AG09309 (cell line): Measurements from ENCODE around the gene ZP1.

ENCODE experiments used
- DNase-seq: peaks from one replicate; pipeline ENCODE4 v3.0.0-alpha.2; 2010; ENCODE audit warnings: low read depth
- H3K4me3 ChIP-seq: 2 replicates; pipeline ENCODE4 v1.5.1; 2011; ENCODE audit warnings: mild to moderate bottlenecking, low read depth, low read length, moderate library complexity; ENCODE audit not compliant: control insufficient read depth
- CTCF ChIP-seq: IDR thresholded peaks from 2 replicates; pipeline ENCODE4 v1.5.1; 2011; ENCODE audit warnings: mild to moderate bottlenecking, low read depth, low read length, inconsistent platforms; ENCODE audit not compliant: insufficient read depth, control insufficient read depth; ENCODE audit errors: missing control alignments

Gene ZP1

GRCh38 chr11:60844870-60845221, 22.5 kb upstream of the ZP1 start:
- TF ChIP-seq CTCF = no peak
- H3K4me3 ChIP-seq = no peak overlapping the region
- DNase-seq = no peak

DNA sequence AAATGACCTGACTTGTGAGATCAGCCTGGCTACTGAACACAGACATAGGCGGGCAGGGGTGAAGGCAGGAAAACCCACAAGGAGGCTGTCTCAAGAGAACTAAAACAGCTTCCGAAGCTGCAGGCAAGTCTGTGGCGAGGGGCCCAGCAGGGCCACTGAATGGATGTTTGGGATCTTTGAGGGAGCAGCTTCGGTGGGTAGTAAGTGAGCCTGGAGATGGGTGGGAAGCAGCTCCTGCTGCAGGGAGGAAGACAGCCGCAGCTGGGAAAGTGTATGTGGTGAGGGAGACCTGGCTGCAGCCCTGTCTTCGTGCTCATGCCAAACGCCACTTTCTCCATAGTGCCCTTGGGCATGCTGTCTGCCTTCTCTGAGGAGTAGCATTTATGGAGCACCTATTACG, 22.0 kb upstream of the ZP1 start:
- H3K4me3 ChIP-seq = no peak overlapping the region
- DNase-seq = no peak
- no peak for TF ChIP-seq CTCF

GRCh38 chr11:60847281-60847680, 20.1 kb upstream of the ZP1 start:
- no peak for DNase-seq
- TF ChIP-seq CTCF = no peak
- H3K4me3 ChIP-seq = no peak overlapping the region

- no peak for DNase-seq
- no peak overlapping the region for H3K4me3 ChIP-seq
- no peak for TF ChIP-seq CTCF
Measured at GRCh38 chr11:60847896-60848295, 19.4 kb upstream of the ZP1 start.

- H3K4me3 ChIP-seq = no peak overlapping the region
- TF ChIP-seq CTCF = no peak
- no peak for DNase-seq
Measured at GRCh38 chr11:60848714-60849151, 18.6 kb upstream of the ZP1 start.

GRCh38 chr11:60849641-60850520, 17.5 kb upstream of the ZP1 start:
- no peak overlapping the region for H3K4me3 ChIP-seq
- DNase-seq = no peak
- TF ChIP-seq CTCF = no peak
